ENCODE data around the gene PPP1R3F.

DNA sequence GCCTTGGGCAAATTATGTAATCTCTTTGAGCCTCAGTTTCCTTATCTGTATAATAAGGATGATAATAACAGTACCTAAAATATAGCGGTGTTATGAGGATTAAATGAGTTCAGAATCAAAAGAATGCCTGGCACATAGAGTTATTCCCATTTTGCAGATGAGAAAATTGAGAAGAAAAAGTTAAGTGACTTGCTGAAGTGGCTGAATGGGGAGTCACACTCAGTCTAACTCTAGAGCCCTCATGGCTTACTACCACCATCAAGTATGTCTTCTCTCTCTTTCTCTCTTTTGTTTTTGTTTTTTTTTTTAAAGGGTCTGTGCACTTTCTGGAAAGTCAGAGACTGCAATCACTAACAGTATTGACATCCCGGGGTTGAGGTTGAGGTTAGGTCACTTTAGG, 37.1 kb upstream of the PPP1R3F start:
- TF ChIP-seq POLR2AphosphoS5 (IDR thresholded peaks at IDR 0.05; ENCODE audit: low read depth, low read length) (no peak), POLR2A (IDR thresholded peaks at IDR 0.05; ENCODE audit: borderline replicate concordance, extremely low read depth, insufficient read depth, insufficient read length) (no peak), CBX3 (IDR thresholded peaks at IDR 0.05; ENCODE audit: low read depth) (no peak), EZH2phosphoT487 (IDR thresholded peaks at IDR 0.05; ENCODE audit: borderline replicate concordance) (no peak), EZH2 (IDR thresholded peaks at IDR 0.05) (no peak), JUND (IDR thresholded peaks at IDR 0.05) (no peak), ZNF274 (IDR thresholded peaks at IDR 0.05; ENCODE audit: low read depth, low read length) (no peak), RAD21 (IDR thresholded peaks at IDR 0.05; ENCODE audit: low read depth) (no peak), TCF7L2 (IDR thresholded peaks at IDR 0.05; ENCODE audit: borderline replicate concordance, extremely low read depth, insufficient read depth, insufficient read length) (no peak), SIN3A (IDR thresholded peaks at IDR 0.05; ENCODE audit: low read depth) (no peak), CEBPB (IDR thresholded peaks at IDR 0.05; ENCODE audit: low read depth) (no peak)
- TF ChIP-seq, protein P1, sequence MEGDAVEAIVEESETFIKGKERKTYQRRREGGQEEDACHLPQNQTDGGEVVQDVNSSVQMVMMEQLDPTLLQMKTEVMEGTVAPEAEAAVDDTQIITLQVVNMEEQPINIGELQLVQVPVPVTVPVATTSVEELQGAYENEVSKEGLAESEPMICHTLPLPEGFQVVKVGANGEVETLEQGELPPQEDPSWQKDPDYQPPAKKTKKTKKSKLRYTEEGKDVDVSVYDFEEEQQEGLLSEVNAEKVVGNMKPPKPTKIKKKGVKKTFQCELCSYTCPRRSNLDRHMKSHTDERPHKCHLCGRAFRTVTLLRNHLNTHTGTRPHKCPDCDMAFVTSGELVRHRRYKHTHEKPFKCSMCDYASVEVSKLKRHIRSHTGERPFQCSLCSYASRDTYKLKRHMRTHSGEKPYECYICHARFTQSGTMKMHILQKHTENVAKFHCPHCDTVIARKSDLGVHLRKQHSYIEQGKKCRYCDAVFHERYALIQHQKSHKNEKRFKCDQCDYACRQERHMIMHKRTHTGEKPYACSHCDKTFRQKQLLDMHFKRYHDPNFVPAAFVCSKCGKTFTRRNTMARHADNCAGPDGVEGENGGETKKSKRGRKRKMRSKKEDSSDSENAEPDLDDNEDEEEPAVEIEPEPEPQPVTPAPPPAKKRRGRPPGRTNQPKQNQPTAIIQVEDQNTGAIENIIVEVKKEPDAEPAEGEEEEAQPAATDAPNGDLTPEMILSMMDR (IDR thresholded peaks at IDR 0.05 in 2 of 3, conservative IDR thresholded peaks at IDR 0.05 in 1 of 3; ENCODE audit: borderline replicate concordance in 1 of 3, insufficient read depth in 1 of 3, low read depth in 2 of 3, low read length in 2 of 3): no peak
- TF ChIP-seq, protein P2, sequence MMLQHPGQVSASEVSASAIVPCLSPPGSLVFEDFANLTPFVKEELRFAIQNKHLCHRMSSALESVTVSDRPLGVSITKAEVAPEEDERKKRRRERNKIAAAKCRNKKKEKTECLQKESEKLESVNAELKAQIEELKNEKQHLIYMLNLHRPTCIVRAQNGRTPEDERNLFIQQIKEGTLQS (IDR thresholded peaks at IDR 0.05): no peak

Data from HCT116 (cell line).